GM18870 (cell line): ENCODE measurements around the gene COL18A1.

ENCODE experiments used
- ATAC-seq: cut with Tn5 transposase; IDR thresholded peaks from one replicate; pipeline ENCODE4 v1.9.1; 2021; ENCODE audit warnings: moderate library complexity; ENCODE audit not compliant: unreplicated experiment

COL18A1 gene

DNA sequence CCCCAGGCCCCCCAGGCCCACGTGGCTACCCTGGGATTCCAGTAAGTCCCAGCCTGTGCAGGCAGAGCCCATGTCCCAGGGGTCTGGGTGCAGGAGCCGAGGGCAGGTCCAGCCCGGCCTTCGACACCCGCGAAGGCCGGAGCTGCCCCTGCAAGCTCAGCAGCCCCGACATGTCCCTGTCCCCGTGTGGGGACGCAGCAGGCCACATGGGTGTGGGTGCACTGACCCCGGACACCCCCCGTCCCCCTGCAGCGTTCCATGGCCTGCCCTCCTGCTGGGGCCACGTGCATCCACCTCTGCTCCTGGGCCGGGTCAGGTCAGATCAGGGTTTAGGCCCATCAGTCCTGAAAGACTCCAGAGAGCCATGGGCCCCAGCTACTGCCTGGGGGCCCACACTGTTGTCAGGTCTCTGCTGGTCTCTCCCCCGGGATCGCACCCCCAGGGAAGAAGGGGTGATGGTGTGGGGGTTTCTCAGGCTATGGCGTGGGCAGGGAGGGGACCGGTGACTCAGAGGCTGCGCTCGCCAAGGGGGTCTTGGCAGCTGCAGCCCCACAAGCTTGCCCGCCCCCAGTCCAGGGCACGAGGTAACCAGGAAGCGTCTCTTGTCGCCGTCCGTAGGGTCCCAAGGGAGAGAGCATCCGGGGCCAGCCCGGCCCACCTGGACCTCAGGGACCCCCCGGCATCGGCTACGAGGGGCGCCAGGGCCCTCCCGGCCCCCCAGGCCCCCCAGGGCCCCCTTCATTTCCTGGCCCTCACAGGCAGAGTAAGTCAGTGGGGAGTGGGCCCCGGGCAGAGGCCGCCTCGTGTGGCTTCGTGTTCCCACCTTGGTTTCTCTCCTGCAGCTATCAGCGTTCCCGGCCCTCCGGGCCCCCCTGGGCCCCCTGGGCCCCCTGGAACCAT, 99.8 kb downstream of the COL18A1 start:
- no peak for ATAC-seq

DNA sequence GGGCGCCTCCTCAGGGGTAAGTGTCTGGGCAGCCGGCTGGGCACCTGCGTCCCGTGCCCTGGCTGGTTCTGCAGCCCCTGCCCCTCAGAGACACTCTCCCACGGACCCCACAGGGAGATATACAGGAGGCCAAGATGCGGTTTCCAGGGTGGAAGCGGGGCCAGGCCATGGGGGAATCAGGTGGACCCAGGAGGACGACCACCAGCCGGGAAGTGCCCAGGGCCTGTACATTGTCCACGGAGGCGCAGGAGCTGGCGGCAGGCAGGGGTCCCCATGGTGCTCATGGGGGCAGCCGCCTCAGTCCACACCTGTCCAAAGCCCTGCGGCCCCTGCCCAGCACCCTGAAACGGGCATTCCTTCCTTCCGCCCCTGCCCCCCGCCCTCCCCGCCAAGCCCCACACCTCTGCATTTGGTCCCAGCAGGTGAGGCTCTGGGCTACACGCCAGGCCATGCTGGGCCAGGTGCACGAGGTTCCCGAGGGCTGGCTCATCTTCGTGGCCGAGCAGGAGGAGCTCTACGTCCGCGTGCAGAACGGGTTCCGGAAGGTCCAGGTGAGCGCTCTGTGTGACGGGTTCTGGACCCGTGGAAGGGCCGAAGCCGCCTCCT, 100.6 kb downstream of the COL18A1 start:
- ATAC-seq: no peak

DNA sequence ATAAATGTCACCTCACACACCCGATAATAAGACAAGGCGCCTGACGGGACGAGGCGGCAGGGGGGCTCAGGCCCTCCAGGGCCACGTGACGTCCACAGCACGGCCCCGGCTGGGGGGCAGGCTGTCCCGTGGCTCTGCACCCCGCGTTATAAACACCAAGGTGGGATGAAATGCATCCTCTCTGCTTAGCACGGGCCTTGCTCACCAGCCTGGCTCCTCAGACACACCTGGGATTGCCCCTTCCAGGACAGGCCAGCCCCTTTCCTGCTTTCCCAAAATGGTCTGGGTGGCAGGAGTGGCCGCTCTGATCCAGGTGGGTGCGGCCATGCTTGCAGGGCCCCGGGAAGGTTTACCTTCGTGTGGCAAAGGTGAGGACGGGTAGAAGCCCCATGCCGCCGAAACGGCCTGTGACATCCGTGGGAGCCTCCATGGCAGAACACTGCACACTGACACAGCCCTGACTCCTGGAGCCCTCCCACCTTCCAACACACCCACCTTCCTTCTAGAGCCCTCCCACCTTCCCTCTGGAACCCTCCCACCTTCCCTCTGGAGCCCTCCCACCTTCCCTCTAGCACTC, 101.4 kb downstream of the COL18A1 start:
- no peak for ATAC-seq

DNA sequence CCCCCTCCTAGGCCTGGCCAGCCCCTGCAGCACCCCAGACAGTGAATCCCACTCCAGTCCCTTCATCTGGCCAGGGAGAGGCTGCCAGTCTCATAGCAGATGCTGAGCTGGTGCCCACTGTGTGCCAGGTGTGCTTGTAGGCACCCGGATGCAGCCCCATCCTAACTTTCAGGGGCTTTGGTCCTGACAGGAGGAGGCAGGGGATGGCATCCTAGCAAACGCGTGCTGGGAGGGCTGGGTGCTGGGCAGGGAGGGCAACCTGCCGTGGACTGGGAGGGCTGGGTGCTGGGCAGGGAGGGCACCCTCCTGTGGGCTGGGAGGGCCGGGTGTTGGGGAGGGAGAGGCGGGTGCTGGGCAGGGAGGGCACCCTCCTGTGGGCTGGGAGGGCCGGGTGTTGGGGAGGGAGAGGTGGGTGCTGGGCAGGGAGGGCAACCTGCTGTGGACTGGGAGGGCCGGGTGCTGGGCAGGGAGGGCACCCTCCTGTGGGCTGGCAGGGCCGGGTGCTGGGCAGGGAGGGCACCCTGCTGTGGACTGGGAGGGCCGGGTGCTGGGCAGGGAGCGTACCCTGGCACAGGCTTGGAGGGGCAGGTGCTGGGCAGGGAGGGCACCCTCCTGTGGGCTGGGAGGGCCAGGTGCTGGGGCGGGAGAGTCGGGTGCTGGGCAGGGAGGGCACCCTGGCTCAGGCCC, 102.0 kb downstream of the COL18A1 start:
- no peak for ATAC-seq

DNA sequence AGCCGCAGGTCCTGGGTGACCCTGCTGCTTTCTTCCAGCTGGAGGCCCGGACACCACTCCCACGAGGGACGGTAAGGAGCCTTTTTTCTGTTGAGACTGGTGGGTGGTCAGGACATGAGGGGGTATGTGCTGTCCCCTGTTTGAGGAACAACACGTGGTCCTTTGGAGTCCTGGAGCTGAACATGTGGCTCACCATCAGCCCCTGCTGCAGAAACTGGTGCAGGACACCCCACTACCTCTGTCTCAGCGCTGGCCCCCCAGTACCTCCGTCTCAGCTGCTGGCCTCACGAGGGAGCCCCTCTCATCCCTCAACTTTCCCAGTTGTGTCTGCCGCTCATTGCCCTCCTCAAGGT, 102.5 kb downstream of the COL18A1 start:
- ATAC-seq: no peak

DNA sequence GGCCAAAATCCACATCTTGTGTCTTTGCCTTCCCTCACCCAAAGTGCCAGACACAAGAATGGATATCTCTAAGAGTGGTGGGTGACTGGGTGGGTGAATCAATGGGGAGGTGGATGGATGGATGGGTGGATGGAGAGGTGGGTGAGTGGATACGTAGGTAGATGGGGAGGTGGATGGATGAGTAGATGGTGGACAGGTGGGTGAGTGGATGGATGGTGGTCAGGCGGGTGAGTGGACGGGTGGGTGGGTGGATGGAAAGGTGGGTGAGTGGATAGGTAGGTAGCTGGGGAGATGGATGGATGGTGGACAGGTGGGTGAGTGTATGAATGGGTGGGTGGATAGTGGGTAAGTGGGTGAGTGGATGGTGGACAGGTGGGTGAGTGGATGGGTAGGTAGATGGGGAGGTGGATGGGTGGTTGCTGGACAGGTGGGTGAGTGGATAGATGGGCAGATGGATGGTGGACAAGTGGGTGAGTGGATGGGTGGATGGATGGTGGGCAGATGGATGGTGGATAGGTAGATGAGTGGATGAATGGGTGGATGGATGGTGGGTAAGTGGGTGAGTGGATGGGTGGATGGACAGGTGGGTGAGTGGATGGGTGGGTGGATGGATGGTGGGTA, 103.0 kb downstream of the COL18A1 start:
- ATAC-seq: no peak

DNA sequence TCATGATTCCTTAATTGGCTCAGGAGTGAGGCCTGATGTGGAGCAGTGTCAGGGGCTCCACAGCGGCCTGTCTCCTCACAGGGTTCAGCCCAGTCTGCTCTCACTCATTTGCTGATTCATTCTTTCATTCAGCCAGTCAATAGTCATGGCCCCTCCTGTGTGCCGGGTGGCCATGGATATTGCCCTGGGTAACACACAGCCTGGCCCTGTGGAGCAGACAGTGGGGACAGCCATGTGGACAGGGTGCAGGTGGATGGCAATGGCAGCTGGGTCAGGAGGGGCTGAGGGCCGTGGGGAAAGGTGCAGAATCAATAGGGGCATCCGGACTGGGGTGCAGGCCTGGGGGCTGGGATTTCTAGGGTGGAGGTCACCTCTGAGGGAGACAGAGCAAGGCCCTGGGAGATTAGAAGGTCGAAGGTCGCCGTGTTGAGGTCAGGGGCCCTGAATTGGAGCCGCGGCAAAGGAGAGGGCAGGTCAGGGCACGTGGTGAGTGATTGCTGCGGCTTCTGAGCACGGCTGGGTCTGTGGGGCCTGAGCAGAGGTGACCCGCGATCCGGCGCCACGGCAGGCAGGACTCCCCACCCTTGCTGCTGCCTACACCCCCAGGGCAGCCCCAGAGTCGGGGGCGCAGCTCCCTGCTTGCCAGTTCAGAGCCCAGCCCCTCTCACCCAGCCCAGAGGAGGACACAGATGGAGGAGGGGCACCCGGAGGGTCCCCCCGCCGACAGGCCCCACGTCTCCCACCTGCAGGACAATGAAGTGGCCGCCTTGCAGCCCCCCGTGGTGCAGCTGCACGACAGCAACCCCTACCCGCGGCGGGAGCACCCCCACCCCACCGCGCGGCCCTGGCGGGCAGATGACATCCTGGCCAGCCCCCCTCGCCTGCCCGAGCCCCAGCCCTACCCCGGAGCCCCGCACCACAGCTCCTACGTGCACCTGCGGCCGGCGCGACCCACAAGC, 103.9 kb downstream of the COL18A1 start:
- ATAC-seq: no peak

DNA sequence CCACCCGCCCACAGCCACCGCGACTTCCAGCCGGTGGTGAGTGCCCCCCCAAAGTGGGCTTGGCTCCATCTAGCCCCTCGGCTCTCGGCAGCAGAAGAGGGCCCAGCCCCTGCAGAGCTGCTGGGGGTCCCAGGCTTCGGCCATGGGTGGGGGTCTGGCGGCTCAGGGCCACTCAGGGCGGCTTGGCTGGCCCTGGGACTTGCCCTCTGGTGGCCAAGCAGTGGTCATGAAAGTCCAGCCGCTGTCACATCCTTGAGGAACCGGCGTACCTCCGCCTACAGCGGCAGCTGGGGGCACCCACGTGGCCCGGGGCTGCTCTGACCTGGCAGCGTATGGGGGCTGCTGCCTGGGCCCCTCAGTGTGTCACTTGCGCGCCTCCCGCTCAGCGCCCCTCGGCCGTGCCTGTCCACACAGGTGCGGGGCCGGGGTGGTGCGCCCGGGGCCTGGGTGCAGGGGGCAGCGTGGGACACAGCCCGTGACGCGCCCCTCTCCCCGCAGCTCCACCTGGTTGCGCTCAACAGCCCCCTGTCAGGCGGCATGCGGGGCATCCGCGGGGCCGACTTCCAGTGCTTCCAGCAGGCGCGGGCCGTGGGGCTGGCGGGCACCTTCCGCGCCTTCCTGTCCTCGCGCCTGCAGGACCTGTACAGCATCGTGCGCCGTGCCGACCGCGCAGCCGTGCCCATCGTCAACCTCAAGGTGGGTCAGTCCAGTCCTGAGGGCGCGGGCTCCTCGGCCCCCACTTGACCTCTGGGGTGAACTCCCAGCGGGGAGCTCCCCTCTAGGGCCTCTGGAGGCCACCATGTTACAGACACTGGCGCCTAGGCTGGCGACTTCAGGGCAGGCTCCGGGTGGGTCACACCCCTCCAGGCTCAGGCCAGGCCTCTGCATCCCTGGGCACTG, 104.9 kb downstream of the COL18A1 start:
- no peak for ATAC-seq

DNA sequence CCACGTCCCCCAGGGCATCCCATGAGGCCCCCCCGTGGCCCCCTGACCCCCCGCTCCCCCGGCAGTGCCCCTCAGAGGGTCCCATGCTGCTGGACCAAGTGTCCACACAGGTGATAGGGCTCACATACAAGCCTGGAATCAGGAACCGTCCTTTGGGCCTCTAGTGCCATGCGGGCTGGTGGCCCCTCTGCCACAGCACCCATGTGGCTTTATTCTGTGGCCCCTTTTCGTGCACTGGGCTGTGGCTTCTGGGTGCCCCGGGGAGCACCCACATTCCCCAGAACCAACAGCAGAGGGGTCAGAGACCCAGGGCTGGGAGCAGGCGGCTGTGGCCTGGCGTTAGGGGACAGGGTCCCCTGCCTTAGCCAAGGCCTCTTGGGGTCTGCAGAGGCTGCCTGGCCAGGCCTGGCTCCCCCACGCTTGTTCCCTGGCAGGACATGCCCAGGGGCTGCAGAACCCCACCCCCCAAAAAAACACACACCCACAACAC, 105.5 kb downstream of the COL18A1 start:
- ATAC-seq: no peak

DNA sequence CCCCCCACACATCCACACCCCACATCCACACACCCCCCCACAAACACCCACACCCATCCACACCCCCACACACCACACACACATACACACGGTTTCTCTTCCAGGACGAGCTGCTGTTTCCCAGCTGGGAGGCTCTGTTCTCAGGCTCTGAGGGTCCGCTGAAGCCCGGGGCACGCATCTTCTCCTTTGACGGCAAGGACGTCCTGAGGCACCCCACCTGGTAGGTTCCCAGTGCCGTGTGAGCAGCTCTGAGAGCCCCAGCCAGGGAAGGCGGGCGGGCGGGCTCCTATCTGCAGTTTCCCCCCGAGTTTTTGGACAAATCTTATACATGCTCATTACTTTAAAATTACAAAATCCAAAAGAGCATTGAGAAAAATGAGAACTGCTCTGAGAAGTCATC, 106.0 kb downstream of the COL18A1 start:
- ATAC-seq: no peak

DNA sequence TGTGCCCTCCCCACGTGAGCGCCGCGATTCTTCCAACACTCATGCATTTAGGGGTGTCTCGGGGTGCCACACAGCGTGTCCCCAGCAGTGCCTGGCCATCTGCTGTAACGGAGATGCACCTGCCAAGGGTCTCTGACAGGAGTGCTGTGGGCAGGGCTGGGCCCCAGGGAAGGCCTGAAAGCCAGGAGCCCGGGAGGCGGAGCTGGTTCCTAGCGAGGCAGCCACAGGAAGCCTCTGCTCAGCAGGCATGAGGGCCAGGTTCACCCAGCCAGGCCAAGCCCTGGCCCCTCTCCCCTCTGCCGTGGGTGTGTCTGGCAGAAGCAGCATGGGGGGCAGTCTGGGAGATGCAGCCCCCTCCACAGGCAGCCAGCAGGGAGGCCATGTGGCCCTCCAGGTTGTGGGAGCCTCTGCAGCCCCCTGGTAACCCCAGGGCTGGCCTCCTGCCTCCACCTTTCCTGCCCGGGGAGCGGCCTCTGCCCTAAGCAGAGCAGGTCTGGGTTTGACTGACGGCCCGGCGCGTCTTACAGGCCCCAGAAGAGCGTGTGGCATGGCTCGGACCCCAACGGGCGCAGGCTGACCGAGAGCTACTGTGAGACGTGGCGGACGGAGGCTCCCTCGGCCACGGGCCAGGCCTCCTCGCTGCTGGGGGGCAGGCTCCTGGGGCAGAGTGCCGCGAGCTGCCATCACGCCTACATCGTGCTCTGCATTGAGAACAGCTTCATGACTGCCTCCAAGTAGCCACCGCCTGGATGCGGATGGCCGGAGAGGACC, 106.9 kb downstream of the COL18A1 start:
- no peak for ATAC-seq

DNA sequence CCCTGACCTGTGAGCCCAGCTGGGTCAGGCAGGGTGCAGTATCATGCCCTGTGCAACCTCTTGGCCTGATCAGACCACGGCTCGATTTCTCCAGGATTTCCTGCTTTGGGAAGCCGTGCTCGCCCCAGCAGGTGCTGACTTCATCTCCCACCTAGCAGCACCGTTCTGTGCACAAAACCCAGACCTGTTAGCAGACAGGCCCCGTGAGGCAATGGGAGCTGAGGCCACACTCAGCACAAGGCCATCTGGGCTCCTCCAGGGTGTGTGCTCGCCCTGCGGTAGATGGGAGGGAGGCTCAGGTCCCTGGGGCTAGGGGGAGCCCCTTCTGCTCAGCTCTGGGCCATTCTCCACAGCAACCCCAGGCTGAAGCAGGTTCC, 107.6 kb downstream of the COL18A1 start:
- no peak for ATAC-seq

DNA sequence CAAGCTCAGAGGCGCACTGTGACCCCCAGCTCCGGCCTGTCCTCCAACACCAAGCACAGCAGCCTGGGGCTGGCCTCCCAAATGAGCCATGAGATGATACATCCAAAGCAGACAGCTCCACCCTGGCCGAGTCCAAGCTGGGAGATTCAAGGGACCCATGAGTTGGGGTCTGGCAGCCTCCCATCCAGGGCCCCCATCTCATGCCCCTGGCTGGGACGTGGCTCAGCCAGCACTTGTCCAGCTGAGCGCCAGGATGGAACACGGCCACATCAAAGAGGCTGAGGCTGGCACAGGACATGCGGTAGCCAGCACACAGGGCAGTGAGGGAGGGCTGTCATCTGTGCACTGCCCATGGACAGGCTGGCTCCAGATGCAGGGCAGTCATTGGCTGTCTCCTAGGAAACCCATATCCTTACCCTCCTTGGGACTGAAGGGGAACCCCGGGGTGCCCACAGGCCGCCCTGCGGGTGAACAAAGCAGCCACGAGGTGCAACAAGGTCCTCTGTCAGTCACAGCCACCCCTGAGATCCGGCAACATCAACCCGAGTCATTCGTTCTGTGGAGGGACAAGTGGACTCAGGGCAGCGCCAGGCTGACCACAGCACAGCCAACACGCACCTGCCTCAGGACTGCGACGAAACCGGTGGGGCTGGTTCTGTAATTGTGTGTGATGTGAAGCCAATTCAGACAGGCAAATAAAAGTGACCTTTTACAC, 108.2 kb downstream of the COL18A1 start:
- no peak for ATAC-seq

DNA sequence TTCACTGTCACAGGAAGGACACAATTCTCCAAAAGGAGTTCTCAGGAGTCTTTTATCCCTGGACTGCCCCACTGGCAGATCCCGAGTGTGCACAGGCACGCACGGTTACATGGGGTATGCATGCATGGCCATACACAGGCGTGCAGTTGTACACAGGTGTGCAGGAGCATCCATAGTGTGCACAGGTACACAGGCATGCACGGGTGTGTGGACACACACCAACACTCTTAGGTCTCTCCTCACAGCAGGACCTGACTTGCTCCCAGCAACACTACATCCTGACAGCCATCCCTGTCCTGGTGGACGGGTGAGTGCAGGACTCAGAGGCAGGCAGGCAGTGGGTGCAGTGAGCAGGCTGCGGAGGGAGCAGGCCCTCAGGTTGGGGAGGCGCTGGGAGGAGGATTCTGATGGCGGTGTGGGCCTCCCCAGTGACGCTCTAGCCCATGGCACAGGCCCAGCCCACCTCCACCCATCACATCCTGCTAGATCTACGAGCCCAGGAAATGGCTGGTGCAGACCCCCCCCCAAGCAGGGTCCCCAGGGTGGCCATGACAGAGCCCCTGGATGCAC, 108.9 kb downstream of the COL18A1 start:
- ATAC-seq: no peak

DNA sequence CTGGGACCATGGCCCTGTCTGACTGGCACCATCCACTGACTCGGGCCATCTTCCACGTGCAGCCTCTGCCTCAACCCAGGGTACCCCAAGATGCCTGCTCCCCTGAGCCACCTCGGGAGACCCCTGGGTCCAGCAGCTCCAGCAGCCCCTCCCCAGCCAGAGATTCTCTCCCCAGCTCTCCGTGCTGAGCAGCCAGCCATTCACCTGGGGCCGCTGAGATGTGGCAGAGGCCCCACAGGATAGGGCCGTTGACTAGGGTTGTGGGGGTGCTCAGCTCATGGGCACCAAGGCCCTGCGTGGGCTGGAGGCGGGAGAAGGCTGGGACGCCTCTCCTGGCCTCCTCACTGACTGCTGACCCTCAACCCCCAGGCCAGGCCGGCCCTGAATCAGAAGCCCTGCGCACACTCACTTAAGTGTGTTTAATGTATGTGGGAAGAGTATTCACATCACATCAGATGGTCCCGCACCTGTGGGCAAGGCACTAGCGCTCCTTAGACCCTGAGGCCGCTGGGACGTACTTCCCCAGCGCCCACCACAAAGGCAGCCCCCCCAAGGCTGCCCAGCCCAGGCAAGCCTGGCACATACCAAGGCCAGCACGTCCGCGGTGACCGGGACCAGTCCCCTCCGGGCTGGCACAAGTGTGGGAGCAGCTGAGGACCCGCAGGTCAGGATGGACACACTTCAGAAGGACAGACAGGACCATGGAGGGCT, 109.5 kb downstream of the COL18A1 start:
- no peak for ATAC-seq

DNA sequence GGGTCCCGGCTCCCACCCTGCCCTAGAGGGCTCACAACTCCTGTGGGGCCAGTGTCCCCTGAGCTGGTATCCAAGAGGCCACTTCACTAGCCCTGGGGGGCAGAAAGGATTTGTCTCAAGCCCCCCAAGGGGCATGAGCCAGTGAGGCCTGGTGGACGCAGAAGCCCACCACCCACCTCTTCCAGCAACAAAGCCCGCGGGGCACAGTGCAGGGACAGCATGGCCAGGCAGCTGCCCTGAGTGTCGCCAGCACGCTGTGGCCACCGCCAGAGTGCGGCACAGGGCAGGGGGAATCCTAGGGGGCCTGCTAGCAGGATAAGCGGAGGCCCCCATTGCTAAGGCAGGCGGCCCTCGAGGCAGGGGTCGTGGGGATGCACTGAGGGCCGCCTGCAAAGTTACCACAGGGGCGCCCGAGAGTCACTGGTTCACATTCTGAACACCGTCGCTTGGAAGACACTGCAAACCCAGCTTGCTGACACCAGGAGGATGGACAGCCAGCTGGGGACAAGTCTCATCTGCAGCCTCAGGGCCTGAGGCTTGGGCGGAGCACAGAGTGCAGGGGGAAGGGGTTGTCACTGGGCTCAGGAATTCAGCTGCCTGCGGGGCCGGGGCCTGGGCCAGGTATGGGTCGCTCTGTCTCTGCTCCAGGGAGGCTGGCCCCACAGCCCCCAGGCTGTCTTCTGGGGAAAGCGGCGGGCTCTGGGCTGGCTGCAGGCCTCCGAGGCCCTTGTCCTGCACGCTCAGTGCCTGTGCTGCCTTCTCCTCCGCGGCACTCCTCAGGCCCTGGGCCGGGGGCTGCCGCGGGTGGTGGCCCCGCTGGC, 110.5 kb downstream of the COL18A1 start:
- no peak for ATAC-seq
